ENCODE results near the gene DPP10.

- TF ChIP-seq POLR2AphosphoS5 (IDR thresholded peaks at IDR 0.05; ENCODE audit: low read depth, low read length) (no peak), SIN3A (IDR thresholded peaks at IDR 0.05; ENCODE audit: borderline replicate concordance, insufficient read depth, low read length) (no peak), TAF1 (IDR thresholded peaks at IDR 0.05; ENCODE audit: borderline replicate concordance, insufficient read depth, low read length) (no peak)
- TF ChIP-seq, protein P1, sequence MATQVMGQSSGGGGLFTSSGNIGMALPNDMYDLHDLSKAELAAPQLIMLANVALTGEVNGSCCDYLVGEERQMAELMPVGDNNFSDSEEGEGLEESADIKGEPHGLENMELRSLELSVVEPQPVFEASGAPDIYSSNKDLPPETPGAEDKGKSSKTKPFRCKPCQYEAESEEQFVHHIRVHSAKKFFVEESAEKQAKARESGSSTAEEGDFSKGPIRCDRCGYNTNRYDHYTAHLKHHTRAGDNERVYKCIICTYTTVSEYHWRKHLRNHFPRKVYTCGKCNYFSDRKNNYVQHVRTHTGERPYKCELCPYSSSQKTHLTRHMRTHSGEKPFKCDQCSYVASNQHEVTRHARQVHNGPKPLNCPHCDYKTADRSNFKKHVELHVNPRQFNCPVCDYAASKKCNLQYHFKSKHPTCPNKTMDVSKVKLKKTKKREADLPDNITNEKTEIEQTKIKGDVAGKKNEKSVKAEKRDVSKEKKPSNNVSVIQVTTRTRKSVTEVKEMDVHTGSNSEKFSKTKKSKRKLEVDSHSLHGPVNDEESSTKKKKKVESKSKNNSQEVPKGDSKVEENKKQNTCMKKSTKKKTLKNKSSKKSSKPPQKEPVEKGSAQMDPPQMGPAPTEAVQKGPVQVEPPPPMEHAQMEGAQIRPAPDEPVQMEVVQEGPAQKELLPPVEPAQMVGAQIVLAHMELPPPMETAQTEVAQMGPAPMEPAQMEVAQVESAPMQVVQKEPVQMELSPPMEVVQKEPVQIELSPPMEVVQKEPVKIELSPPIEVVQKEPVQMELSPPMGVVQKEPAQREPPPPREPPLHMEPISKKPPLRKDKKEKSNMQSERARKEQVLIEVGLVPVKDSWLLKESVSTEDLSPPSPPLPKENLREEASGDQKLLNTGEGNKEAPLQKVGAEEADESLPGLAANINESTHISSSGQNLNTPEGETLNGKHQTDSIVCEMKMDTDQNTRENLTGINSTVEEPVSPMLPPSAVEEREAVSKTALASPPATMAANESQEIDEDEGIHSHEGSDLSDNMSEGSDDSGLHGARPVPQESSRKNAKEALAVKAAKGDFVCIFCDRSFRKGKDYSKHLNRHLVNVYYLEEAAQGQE (IDR thresholded peaks at IDR 0.05; ENCODE audit: insufficient read depth in 1 of 2, low read depth in 2 of 2, low read length in 2 of 2) = no peak
Measured at GRCh38 chr2:114935031-114935430, 492.6 kb downstream of the DPP10 start.
